ENCODE results near the gene SPX. TPM values are rescaled to one million over a fixed set of nuclear protein-coding genes. Genes with fewer than 3 reads are reported as not detected.

The SPX gene
- total and polyA plus RNA-seq, 9 donors: 12.9 to 31.2 (median 19.6) TPM

DNA sequence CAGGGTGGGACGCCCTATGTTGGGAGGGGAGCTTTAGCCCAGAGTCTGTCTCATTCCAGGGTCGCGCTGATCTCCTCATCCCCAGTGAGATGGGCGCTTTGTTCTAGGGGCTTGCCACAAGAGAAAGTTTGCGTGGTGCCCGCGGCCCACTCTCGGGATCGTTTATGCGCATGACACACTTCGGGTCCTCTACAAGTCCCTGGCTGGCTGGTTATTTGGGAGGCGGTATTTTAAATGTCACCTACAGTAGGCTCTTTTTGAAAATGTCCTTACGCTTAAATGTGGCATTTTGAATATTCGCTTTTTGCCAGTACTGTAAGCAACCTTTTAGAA is 24.0 kb upstream of the SPX start:
- 0% methylated on average over 4 of the region's 14 CpGs for WGBS (ENCODE audit: insufficient coverage)
- Histone ChIP-seq H3K4me3 (ENCODE audit: low read length) (peak overlapping the region; percentile 97), H3K27me3 (ENCODE audit: control insufficient read depth, insufficient read depth, low read length) (no peaks in the 10 kb centered on the region), H3K9me3 (replicated peaks; ENCODE audit: control insufficient read depth, low read depth, low read length) (no peaks in the 10 kb centered on the region), H3K27ac (ENCODE audit: low read length) (peak overlapping the region; percentile 97), H3K36me3 (ENCODE audit: control insufficient read depth, insufficient read depth, low read length) (peaks cover 13% of the 10 kb centered on the region), H3K4me1 (ENCODE audit: control insufficient read depth, insufficient read depth, low read length) (peaks cover 12% of the 10 kb centered on the region)
- peak; percentile 57 for DNase-seq

- H3K27me3 ChIP-seq (ENCODE audit: control insufficient read depth, insufficient read depth, low read length): no peaks in the 10 kb centered on the region
- H3K4me3 ChIP-seq (ENCODE audit: low read length): peak overlapping the region; percentile 97
- peaks cover 12% of the 10 kb centered on the region for H3K4me1 ChIP-seq (ENCODE audit: control insufficient read depth, insufficient read depth, low read length)
- no peak for DNase-seq
- peaks cover 6% of the 10 kb centered on the region for H3K36me3 ChIP-seq (ENCODE audit: control insufficient read depth, insufficient read depth, low read length)
- no CpG with 5 or more reads among the region's 1 CpG for WGBS (ENCODE audit: insufficient coverage)
- no peak overlapping the region for H3K27ac ChIP-seq (ENCODE audit: low read length)
- no peaks in the 10 kb centered on the region for H3K9me3 ChIP-seq (replicated peaks; ENCODE audit: control insufficient read depth, low read depth, low read length)
These were observed 23.2 kb upstream of the SPX start for GRCh38 chr12:21502872-21503271.

- DNase-seq: no peak
- no CpG with 5 or more reads among the region's 2 CpGs for WGBS (ENCODE audit: insufficient coverage)
- peaks cover 6% of the 10 kb centered on the region for H3K4me1 ChIP-seq (ENCODE audit: control insufficient read depth, insufficient read depth, low read length)
- H3K27ac ChIP-seq (ENCODE audit: low read length): no peak overlapping the region
- no peaks in the 10 kb centered on the region for H3K9me3 ChIP-seq (replicated peaks; ENCODE audit: control insufficient read depth, low read depth, low read length)
- no peak overlapping the region for H3K4me3 ChIP-seq (ENCODE audit: low read length)
- peaks cover 2% of the 10 kb centered on the region for H3K36me3 ChIP-seq (ENCODE audit: control insufficient read depth, insufficient read depth, low read length)
- no peaks in the 10 kb centered on the region for H3K27me3 ChIP-seq (ENCODE audit: control insufficient read depth, insufficient read depth, low read length)
These were observed 20.2 kb upstream of the SPX start for GRCh38 chr12:21505888-21506287.

GRCh38 chr12:21507849-21508248 is 18.2 kb upstream of the SPX start:
- Histone ChIP-seq H3K27me3 (ENCODE audit: control insufficient read depth, insufficient read depth, low read length) (no peaks in the 10 kb centered on the region), H3K4me3 (ENCODE audit: low read length) (no peak overlapping the region), H3K27ac (ENCODE audit: low read length) (no peak overlapping the region), H3K4me1 (ENCODE audit: control insufficient read depth, insufficient read depth, low read length) (peaks cover 4% of the 10 kb centered on the region), H3K36me3 (ENCODE audit: control insufficient read depth, insufficient read depth, low read length) (peaks cover 6% of the 10 kb centered on the region), H3K9me3 (replicated peaks; ENCODE audit: control insufficient read depth, low read depth, low read length) (no peaks in the 10 kb centered on the region)
- DNase-seq: no peak
- no CpG with 5 or more reads among the region's 2 CpGs for WGBS (ENCODE audit: insufficient coverage)

DNA sequence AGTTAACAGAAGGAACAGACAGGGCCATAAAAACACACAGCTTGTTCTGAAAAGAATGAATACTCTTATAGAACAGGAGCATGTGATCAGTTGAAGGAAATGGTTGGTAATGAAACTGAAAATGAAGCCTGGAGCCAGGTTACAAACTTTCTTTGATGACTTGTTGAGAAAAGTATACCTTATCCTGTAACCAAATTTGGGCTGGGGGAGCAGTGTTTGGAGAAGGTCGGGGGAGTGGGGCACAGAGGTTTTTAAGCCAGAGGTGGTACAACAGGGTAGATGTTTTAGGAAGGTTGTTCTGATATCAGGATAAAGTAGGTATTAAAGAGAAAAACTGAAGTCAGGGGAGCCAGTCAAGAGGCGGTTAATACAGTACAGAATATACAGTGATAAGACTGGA is 16.3 kb upstream of the SPX start:
- H3K4me1 ChIP-seq (ENCODE audit: control insufficient read depth, insufficient read depth, low read length): no peaks in the 10 kb centered on the region
- no peaks in the 10 kb centered on the region for H3K27me3 ChIP-seq (ENCODE audit: control insufficient read depth, insufficient read depth, low read length)
- no peak overlapping the region for H3K4me3 ChIP-seq (ENCODE audit: low read length)
- WGBS (ENCODE audit: insufficient coverage): 43% methylated on average over 2 of the region's 2 CpGs
- DNase-seq: no peak
- H3K27ac ChIP-seq (ENCODE audit: low read length): no peak overlapping the region
- H3K36me3 ChIP-seq (ENCODE audit: control insufficient read depth, insufficient read depth, low read length): peaks cover 17% of the 10 kb centered on the region
- no peaks in the 10 kb centered on the region for H3K9me3 ChIP-seq (replicated peaks; ENCODE audit: control insufficient read depth, low read depth, low read length)

- Histone ChIP-seq H3K27ac (ENCODE audit: low read length) (no peak overlapping the region), H3K9me3 (replicated peaks; ENCODE audit: control insufficient read depth, low read depth, low read length) (no peaks in the 10 kb centered on the region), H3K36me3 (ENCODE audit: control insufficient read depth, insufficient read depth, low read length) (peaks cover 13% of the 10 kb centered on the region), H3K27me3 (ENCODE audit: control insufficient read depth, insufficient read depth, low read length) (no peaks in the 10 kb centered on the region), H3K4me3 (ENCODE audit: low read length) (no peak overlapping the region), H3K4me1 (ENCODE audit: control insufficient read depth, insufficient read depth, low read length) (no peaks in the 10 kb centered on the region)
- no CpG with 5 or more reads among the region's 2 CpGs for WGBS (ENCODE audit: insufficient coverage)
- DNase-seq: no peak
These were observed 9.8 kb upstream of the SPX start for GRCh38 chr12:21516281-21516680.

DNA sequence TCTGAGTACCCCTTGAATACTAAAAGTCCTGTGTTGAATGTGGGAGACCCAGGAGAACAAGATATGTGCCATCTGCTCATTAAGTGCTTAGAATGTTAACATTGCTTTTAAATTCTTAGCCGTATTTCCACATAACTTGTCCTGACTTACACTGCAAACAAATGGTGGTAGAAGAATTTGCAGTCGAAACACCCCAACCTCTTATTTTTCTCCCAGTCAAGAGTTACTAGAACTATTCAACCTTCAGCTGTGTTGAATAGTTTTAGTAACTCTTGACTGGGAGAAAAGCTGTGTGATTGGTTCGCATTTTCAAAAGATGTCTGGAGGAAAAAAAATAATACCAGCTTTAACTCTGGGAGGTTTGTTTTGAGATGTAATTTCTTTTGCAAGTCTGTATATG is 7.6 kb upstream of the SPX start:
- no peaks in the 10 kb centered on the region for H3K27me3 ChIP-seq (ENCODE audit: control insufficient read depth, insufficient read depth, low read length)
- DNase-seq: no peak
- H3K4me1 ChIP-seq (ENCODE audit: control insufficient read depth, insufficient read depth, low read length): no peaks in the 10 kb centered on the region
- H3K4me3 ChIP-seq (ENCODE audit: low read length): no peak overlapping the region
- 50% methylated on average over 1 of the region's 3 CpGs for WGBS (ENCODE audit: insufficient coverage)
- H3K27ac ChIP-seq (ENCODE audit: low read length): no peak overlapping the region
- no peaks in the 10 kb centered on the region for H3K9me3 ChIP-seq (replicated peaks; ENCODE audit: control insufficient read depth, low read depth, low read length)
- peaks cover 5% of the 10 kb centered on the region for H3K36me3 ChIP-seq (ENCODE audit: control insufficient read depth, insufficient read depth, low read length)

DNA sequence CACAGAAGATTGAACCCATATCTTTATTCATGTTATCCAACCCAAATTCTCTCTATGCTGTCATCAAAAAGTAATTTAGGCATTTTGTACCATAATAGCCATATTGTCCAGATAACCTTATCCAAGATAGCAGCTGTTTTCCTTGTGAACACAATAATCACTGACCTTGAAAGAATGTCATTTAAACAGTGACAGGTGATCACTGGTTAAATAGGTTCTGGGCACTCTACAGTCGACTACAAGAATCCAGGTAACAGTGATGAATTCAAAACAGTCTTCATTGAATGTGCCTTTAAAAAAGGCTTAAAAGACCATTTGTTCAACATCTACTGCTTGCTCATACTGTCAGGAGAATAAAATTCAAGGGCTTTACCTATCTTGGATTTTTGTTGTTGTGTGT is 4.6 kb upstream of the SPX start:
- Histone ChIP-seq H3K27ac (ENCODE audit: low read length) (no peak overlapping the region), H3K4me3 (ENCODE audit: low read length) (no peak overlapping the region), H3K27me3 (ENCODE audit: control insufficient read depth, insufficient read depth, low read length) (no peaks in the 10 kb centered on the region), H3K9me3 (replicated peaks; ENCODE audit: control insufficient read depth, low read depth, low read length) (no peaks in the 10 kb centered on the region), H3K36me3 (ENCODE audit: control insufficient read depth, insufficient read depth, low read length) (no peaks in the 10 kb centered on the region), H3K4me1 (ENCODE audit: control insufficient read depth, insufficient read depth, low read length) (no peaks in the 10 kb centered on the region)
- no CpG with 5 or more reads among the region's 1 CpG for WGBS (ENCODE audit: insufficient coverage)
- DNase-seq: no peak

DNA sequence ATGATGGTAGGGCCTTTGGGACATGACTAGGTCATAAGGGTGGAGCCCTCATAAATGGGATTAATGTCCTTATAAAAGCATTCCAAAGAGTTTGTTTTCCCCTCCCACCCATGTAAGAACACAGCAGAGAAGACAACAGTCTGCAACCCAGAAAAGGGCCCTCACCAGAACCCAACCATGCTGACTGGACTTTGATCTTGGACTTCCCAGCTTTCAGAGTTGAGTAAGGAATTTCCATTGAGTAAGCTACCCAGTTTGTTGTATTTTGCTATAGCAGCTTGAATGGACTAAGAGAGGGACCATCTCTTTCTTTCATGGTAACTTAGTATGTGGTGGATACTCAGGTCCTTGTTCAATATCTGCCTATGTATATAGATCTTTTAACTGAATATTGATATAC is 2.9 kb upstream of the SPX start:
- H3K36me3 ChIP-seq (ENCODE audit: control insufficient read depth, insufficient read depth, low read length): no peaks in the 10 kb centered on the region
- H3K9me3 ChIP-seq (replicated peaks; ENCODE audit: control insufficient read depth, low read depth, low read length): no peaks in the 10 kb centered on the region
- H3K27ac ChIP-seq (ENCODE audit: low read length): no peak overlapping the region
- peaks cover 5% of the 10 kb centered on the region for H3K4me1 ChIP-seq (ENCODE audit: control insufficient read depth, insufficient read depth, low read length)
- H3K4me3 ChIP-seq (ENCODE audit: low read length): no peak overlapping the region
- H3K27me3 ChIP-seq (ENCODE audit: control insufficient read depth, insufficient read depth, low read length): peaks cover 4% of the 10 kb centered on the region
- no peak for DNase-seq

DNA sequence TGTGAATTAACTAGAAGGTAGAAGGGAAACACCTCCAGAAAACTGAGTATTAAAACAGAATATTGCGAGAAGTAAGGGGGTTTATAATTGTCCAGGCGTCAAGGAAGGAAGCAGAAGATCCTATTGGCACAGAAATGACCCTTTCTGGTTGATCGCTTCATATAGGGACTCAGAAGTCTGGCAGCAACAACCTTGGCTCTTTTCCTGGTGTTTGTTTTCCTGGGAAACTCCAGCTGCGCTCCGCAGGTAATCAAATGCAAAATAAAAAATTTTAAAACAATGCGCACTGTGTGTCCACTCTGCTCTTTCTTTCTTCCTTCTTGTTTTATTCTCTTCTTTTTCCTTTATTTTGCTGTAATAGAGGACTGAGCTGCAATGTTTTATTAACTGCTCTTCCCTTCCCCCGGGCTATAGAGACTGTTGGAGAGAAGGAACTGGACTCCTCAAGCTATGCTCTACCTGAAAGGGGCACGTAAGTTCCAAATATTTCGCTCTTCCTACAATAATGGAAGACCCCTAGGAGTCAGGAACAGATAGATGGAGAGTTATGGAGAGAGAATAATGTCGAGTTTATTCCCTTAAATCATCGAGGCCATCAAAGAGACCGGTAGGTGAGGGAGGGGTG is 737 bp downstream of the SPX start:
- 44% methylated on average over 3 of the region's 12 CpGs for WGBS (ENCODE audit: insufficient coverage)
- H3K27ac ChIP-seq (ENCODE audit: low read length): peak overlapping the region; percentile 81
- peak; percentile 13 for DNase-seq
- H3K36me3 ChIP-seq (ENCODE audit: control insufficient read depth, insufficient read depth, low read length): no peaks in the 10 kb centered on the region
- peaks cover 4% of the 10 kb centered on the region for H3K27me3 ChIP-seq (ENCODE audit: control insufficient read depth, insufficient read depth, low read length)
- peak overlapping the region; percentile 72 for H3K4me3 ChIP-seq (ENCODE audit: low read length)
- H3K9me3 ChIP-seq (replicated peaks; ENCODE audit: control insufficient read depth, low read depth, low read length): no peaks in the 10 kb centered on the region
- peaks cover 8% of the 10 kb centered on the region for H3K4me1 ChIP-seq (ENCODE audit: control insufficient read depth, insufficient read depth, low read length)
